SH-SY5Y (cell line): ENCODE results near the gene AVP.

ENCODE experiments used
- GATA2 ChIP-seq: IDR thresholded peaks from 2 replicates; pipeline ENCODE4 v1.6.1; 2011; ENCODE audit warnings: mild to moderate bottlenecking, low read depth, low read length
- GATA3 ChIP-seq: IDR thresholded peaks from 2 replicates; pipeline ENCODE4 v1.6.1; 2011; ENCODE audit warnings: low read depth, mild to moderate bottlenecking, low read length, moderate library complexity

DNA sequence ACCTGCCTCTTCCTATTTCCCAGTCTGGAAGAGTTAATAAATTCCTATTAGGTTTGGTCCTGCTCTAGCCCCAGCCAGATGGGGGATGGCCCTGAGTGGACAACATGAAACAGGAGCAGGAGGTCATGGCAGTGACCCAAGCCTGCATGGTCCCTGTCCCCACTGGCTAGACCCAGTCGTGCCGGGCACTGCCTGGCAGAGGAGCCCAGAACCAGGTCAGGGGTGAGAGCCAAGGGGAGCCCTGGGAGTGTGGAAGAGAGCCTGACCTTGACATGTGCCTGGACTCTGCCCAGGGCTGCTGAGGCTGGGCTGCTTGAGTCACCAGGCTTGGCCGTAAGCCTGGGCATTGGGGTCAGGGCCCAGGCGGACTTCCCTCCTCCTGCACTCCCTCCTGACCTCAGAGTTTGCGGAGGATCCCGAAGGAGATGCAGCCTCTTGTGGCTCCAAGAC, 3.6 kb downstream of the AVP start:
- TF ChIP-seq GATA3 (no peak), GATA2 (no peak)
